Thyroid gland (tissue), 4 donors: ENCODE measurements around the gene MAPT. TPM values are rescaled to one million over a fixed set of nuclear protein-coding genes. Genes with fewer than 3 reads are reported as not detected.

Experiments
- DNase-seq, 2 donors: peaks; one replicate each; pipeline ENCODE4 v3.0.0-alpha.2; 2019
- H3K27ac ChIP-seq, 3 donors: fragments of 200-600 bp; sonication (generic); 1 replicate in 2 of 3; 2 replicates in 1 of 3; pipeline ENCODE4 v1.5.1; 2016 to 2019; ENCODE audit warnings: mild to moderate bottlenecking in 1 of 3, moderate library complexity in 1 of 3
- H3K27me3 ChIP-seq: fragments of 200-600 bp; sonication (generic); one replicate; pipeline ENCODE4 v1.5.1; 2019
- H3K36me3 ChIP-seq, 2 donors: fragments of 200-600 bp; sonication (generic); one replicate each; pipeline ENCODE4 v1.5.1; 2016 to 2019
- H3K4me1 ChIP-seq, 2 donors: fragments of 200-600 bp; sonication (generic); one replicate each; pipeline ENCODE4 v1.5.1; 2017 to 2019
- H3K4me3 ChIP-seq, 3 donors: fragments of 200-600 bp; sonication (generic); replicated peaks in 1 of 3; 1 replicate in 2 of 3; 2 replicates in 1 of 3; pipeline ENCODE4 v1.5.1; 2016; ENCODE audit warnings: mild to moderate bottlenecking in 1 of 3
- H3K9me3 ChIP-seq: fragments of 200-600 bp; sonication (generic); one replicate; pipeline ENCODE4 v1.5.1; 2017
- CTCF ChIP-seq, 6 experiments: fragments of 200-600 bp in 3 of 6; fragments of 450-650 bp in 3 of 6; sonication (generic) in 3 of 6; IDR thresholded peaks; one replicate each; pipeline ENCODE4 v1.5.1; 2016 to 2019; ENCODE audit warnings: antibody characterized with exemption in 6 of 6, mild to moderate bottlenecking in 2 of 6, inconsistent platforms in 1 of 6, moderate library complexity in 1 of 6
- POLR2A ChIP-seq, 2 donors: fragments of 450-650 bp; IDR thresholded peaks; one replicate each; pipeline ENCODE4 v1.6.1; 2017; ENCODE audit warnings: antibody characterized with exemption in 2 of 2, mild to moderate bottlenecking in 2 of 2, moderate library complexity in 1 of 2
- WGBS, 2 donors: methylation state at CpG; one replicate each; pipeline ENCODE4 v1.1.5; 2017; 5-methylcytosine and 5-hydroxymethylcytosine counted together
- intact Hi-C: fragments of 100-400 bp; cut with DNase I; formaldehyde crosslinking; loops from one replicate; pipeline ENCODE4 v1.15.1; 2023
- total RNA-seq, 4 donors: library from RNA; depleted of rRNA; stranded (reverse); fragments of >200 nt; gene quantifications; one replicate each; pipeline ENCODE4 v1.2.3, GENCODE V29; 2016

Gene MAPT
- total RNA-seq, 4 donors from 2014 or later, result 0.54 to 1.8 (median 0.92) TPM

- intact Hi-C loops, result loop anchor here (10.0 kb wide), 1 partner anchor 632 kb away; no protein-coding TSS in a partner anchor
Observed at GRCh38 chr17:45846646-45847045, 47.7 kb upstream of the MAPT start.

GRCh38 chr17:45847101-45847500 lies 47.3 kb upstream of the MAPT start:
- intact Hi-C loops, result loop anchor here (10.0 kb wide), 1 partner anchor 632 kb away; no protein-coding TSS in a partner anchor
- no peaks in the 10 kb centered on the region for H3K27me3 ChIP-seq
- H3K27ac ChIP-seq, result no peak overlapping the region
- H3K4me3 ChIP-seq, result no peak overlapping the region
- DNase-seq, result no peak
- H3K36me3 ChIP-seq, result no peaks in the 10 kb centered on the region
- WGBS, 2 donors, result 77 to 88% methylated on average over 3 to 4 of the region's 4 CpGs
- TF ChIP-seq CTCF (IDR thresholded peaks at IDR 0.05) (no peak), POLR2A (IDR thresholded peaks at IDR 0.05) (no peak)
- no peaks in the 10 kb centered on the region for H3K4me1 ChIP-seq
- H3K9me3 ChIP-seq, result no peaks in the 10 kb centered on the region

More at GRCh38 chr17:45846646-45847045, 47.7 kb upstream of the MAPT start:
- H3K9me3 ChIP-seq, result no peaks in the 10 kb centered on the region
- no peaks in the 10 kb centered on the region for H3K4me1 ChIP-seq
- no peak for DNase-seq
- 85 to 88% methylated on average over 4 to 8 of the region's 9 CpGs for WGBS, 2 donors
- H3K27ac ChIP-seq, result no peak overlapping the region
- no peak for TF ChIP-seq POLR2A (IDR thresholded peaks at IDR 0.05)
- TF ChIP-seq CTCF (IDR thresholded peaks at IDR 0.05), result no peak
- H3K4me3 ChIP-seq, result no peak overlapping the region
- H3K36me3 ChIP-seq, result no peaks in the 10 kb centered on the region
- no peaks in the 10 kb centered on the region for H3K27me3 ChIP-seq

GRCh38 chr17:45847747-45848146 lies 46.6 kb upstream of the MAPT start:
- Histone ChIP-seq H3K4me3 (no peak overlapping the region), H3K27ac (no peak overlapping the region), H3K27me3 (no peaks in the 10 kb centered on the region), H3K36me3 (no peaks in the 10 kb centered on the region), H3K9me3 (no peaks in the 10 kb centered on the region), H3K4me1 (no peaks in the 10 kb centered on the region)
- no peak for DNase-seq
- TF ChIP-seq POLR2A (IDR thresholded peaks at IDR 0.05) (no peak), CTCF (IDR thresholded peaks at IDR 0.05) (no peak)
- intact Hi-C loops, result loop anchor here (10.0 kb wide), 1 partner anchor 633 kb away; no protein-coding TSS in a partner anchor
- WGBS, 2 donors, result 80 to 89% methylated on average over 5 of the region's 5 CpGs

- no peak for DNase-seq
- no peaks in the 10 kb centered on the region for H3K36me3 ChIP-seq
- intact Hi-C loops, result loop anchor here (10.0 kb wide), 1 partner anchor 634 kb away; no protein-coding TSS in a partner anchor
- H3K9me3 ChIP-seq, result no peaks in the 10 kb centered on the region
- no peaks in the 10 kb centered on the region for H3K4me1 ChIP-seq
- H3K27ac ChIP-seq, result no peak overlapping the region
- no peak overlapping the region for H3K4me3 ChIP-seq
- no peaks in the 10 kb centered on the region for H3K27me3 ChIP-seq
- 89 to 92% methylated on average over 9 of the region's 9 CpGs for WGBS, 2 donors
- TF ChIP-seq POLR2A (IDR thresholded peaks at IDR 0.05), result no peak
- no peak for TF ChIP-seq CTCF (IDR thresholded peaks at IDR 0.05)
Observed at GRCh38 chr17:45848405-45848804, 45.9 kb upstream of the MAPT start.

GRCh38 chr17:45848868-45849535 lies 45.4 kb upstream of the MAPT start:
- Histone ChIP-seq H3K27ac (no peak overlapping the region), H3K4me3 (no peak overlapping the region), H3K9me3 (no peaks in the 10 kb centered on the region), H3K27me3 (no peaks in the 10 kb centered on the region), H3K36me3 (no peaks in the 10 kb centered on the region), H3K4me1 (no peaks in the 10 kb centered on the region)
- intact Hi-C loops, result loop anchor here (10.0 kb wide), 1 partner anchor 634 kb away; no protein-coding TSS in a partner anchor
- DNase-seq, result no peak
- WGBS, 2 donors, result 54 to 80% methylated on average over 6 to 7 of the region's 15 CpGs
- no peak for TF ChIP-seq POLR2A (IDR thresholded peaks at IDR 0.05)
- no peak for TF ChIP-seq CTCF (IDR thresholded peaks at IDR 0.05)
